ENCODE data around the gene SCAF11.

DNA sequence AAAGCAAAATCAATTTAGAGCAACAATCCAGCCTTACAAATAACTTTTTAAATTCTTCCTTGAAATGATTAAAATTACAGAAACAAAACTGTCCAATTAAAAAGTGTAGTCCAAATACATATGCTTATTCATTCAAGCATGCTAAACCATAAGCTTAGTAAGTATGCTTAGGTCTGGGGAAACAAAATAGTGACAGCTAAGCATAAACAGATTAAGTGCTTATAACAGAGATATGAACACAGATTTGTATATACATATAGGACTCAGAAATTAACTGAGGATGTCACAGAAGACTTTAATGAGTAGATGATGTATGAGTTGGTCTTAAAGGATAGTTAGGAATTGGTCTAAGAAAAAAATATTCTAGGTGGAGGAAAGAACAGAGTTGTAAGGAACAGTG lies 41.8 kb downstream of the SCAF11 start:
- TF ChIP-seq, protein P1, sequence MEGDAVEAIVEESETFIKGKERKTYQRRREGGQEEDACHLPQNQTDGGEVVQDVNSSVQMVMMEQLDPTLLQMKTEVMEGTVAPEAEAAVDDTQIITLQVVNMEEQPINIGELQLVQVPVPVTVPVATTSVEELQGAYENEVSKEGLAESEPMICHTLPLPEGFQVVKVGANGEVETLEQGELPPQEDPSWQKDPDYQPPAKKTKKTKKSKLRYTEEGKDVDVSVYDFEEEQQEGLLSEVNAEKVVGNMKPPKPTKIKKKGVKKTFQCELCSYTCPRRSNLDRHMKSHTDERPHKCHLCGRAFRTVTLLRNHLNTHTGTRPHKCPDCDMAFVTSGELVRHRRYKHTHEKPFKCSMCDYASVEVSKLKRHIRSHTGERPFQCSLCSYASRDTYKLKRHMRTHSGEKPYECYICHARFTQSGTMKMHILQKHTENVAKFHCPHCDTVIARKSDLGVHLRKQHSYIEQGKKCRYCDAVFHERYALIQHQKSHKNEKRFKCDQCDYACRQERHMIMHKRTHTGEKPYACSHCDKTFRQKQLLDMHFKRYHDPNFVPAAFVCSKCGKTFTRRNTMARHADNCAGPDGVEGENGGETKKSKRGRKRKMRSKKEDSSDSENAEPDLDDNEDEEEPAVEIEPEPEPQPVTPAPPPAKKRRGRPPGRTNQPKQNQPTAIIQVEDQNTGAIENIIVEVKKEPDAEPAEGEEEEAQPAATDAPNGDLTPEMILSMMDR (IDR thresholded peaks at IDR 0.05 in 2 of 3, conservative IDR thresholded peaks at IDR 0.05 in 1 of 3; ENCODE audit: control insufficient read depth in 2 of 3, extremely low read depth in 1 of 3, insufficient read depth in 1 of 3, low read depth in 3 of 3, low read length in 3 of 3), result no peak
- TF ChIP-seq RBBP5 (conservative IDR thresholded peaks at IDR 0.05), result no peak
